Middle frontal gyrus (tissue), 1 donor: ENCODE results near the gene PHF21B.
"Not testable (repeated sequence)": the region's sequence is repeated elsewhere in the genome, so short reads cannot be mapped to it uniquely, and the experiment has no call there.

Source experiments
- DNase-seq: peaks from one replicate; pipeline ENCODE4 v3.0.0-alpha.2; 2015; ENCODE audit warnings: low spot score; ENCODE audit errors: extremely low spot score

The PHF21B gene

GRCh38 chr22:44935724-44936123 is 74.1 kb downstream of the PHF21B start:
- no peak for DNase-seq

GRCh38 chr22:44934454-44934735 is 75.4 kb downstream of the PHF21B start:
- DNase-seq = no peak

GRCh38 chr22:44933666-44934453 is 75.9 kb downstream of the PHF21B start:
- no peak for DNase-seq

DNA sequence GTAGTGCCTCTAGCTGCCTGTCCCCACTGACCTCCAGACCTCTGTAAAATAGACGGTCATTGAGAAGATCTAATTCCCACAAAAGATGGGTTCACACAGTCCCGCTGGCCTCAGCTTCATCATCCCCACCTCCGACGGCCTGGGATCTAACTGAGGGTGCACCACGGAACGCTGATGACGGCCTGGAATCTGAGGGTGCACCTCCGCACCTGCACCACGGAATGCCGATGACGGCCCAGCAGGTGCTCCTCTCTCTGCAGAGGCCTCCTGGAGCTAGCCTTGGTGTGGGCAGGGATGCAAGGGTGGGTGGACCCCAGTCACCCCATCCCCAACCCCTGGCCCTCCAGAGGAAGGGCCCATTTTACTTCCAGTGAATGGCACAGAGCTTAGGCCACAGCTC is 77.3 kb downstream of the PHF21B start:
- DNase-seq = no peak

GRCh38 chr22:44931766-44932165 is 78.0 kb downstream of the PHF21B start:
- no peak for DNase-seq

DNA sequence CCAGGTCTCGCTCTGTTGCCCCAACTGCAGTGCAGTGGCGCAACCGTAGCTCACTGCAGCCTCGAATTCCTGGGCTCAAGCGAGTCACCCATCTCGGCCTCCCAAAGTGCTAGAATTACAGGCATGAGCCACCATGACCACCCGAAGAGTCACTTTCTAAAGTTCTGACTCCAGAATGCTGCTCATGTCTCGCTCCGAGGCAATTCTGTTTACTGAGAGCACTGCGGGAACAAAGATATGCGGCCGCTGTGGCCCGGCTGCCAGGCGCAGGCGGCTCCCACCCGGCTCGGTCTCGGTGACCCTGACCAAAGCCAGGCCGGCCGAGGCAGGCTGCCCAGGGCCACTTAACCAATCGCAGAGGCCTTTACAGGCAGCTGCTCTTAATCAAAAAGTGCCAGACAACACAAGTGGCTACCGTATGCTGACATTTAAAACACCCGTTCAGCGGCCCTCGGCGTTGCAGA is 78.7 kb downstream of the PHF21B start:
- DNase-seq = no peak

DNA sequence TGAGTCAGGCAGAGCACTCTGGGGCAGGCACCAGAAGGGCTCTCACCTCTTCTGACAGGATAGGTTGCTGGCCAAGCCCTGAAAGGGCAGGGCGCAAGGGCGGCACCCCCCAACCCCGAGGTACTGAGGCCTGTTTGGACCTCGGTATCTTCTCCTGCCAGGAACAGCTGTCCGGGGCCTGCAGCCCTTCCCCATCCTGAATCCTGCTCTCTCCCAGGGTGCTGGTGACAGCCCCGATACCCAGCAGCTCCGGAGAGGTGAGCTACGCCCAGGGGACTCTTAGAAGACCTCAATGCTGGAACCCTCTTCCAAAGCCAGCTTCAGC is 79.1 kb downstream of the PHF21B start:
- DNase-seq = no peak

- DNase-seq = no peak
Measured at GRCh38 chr22:44930016-44930710, 79.6 kb downstream of the PHF21B start.

DNA sequence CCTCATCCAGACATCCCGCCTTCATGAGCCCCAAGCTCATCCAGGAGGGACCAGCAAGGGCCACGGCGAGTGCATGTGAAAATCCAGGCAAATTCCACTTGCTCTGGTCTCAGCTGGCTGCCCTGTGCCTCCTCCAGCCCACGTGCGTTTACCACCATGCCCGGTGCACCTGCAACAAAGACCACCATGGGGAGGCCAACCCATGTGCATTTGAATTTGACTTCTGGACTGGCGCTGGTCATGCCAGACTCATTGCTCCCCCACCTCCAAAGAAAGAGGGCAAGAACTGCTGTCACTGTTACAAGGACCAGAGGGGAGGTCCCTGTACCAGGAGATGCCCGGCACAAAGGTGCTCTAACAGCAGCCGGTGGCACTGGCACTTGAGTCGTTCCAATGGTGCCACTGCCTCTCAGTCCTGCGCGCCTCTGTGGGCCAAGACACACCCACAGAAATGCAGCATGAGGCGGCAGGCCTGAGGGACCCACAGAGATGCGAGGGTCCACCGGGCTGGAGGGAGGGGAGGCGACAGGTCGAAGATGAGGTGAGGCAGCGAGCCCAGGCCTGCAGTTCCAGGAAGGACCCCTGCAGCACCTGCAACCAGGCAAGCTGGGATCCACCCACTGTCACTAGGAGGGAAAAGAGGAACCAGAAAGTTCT is 80.3 kb downstream of the PHF21B start:
- DNase-seq = no peak

GRCh38 chr22:44928711-44929358 is 81.0 kb downstream of the PHF21B start:
- no peak for DNase-seq

DNA sequence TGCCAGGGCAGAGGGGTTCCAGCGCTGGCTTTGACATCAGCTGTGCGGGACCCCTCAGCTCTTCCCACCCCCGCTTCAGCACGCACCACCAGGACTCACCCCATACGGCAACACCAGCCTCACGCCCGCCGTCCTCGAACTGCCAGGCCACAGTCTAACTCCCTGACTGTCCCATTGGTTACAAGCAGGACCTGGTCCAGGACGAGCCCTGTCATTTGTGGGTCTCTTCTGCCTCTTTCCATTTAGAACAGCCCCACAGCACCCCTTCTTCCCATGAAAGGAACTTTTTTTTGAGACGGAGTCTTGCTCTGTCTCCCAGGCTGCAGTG is 81.7 kb downstream of the PHF21B start:
- no peak for DNase-seq

GRCh38 chr22:44927463-44928135 is 82.2 kb downstream of the PHF21B start:
- DNase-seq = no peak

GRCh38 chr22:44926491-44927415 is 83.1 kb downstream of the PHF21B start:
- no peak for DNase-seq

DNA sequence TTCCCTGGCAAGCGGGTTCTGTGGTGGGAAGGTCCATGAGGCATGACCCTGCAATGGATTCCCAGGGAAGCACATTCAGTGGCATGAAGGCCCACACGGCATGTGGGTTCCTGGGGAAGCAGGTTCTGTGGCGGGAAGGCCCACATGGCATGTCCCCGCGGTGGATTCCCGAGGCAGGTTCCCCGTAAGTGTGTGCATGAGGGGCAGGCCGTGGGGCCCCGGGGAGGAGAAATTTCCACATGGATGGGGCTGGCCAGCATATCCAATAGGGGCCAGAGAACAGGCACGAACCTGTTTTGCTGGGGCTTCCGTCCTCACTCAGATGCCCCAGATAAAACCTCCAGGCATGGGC is 83.7 kb downstream of the PHF21B start:
- no peak for DNase-seq

GRCh38 chr22:44925465-44926123 is 84.2 kb downstream of the PHF21B start:
- no peak for DNase-seq

DNA sequence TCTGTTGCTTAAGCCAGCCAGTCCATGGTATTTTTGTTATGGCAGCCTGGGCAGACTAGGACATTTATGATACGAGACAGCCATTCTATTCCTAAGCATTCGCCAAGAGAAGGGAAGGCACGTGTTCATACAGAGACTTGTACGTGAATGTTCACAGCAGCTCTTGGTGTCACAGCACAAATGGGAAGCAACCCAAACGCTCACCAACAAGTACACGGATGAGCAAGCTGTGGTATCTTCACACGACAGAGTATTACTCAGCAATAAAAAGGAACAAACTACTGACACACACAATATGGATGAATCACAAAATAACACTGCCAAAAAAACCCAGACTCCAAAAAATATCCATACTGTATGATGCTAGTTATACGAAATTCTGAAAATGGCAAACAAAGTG is 85.1 kb downstream of the PHF21B start:
- no peak for DNase-seq

DNA sequence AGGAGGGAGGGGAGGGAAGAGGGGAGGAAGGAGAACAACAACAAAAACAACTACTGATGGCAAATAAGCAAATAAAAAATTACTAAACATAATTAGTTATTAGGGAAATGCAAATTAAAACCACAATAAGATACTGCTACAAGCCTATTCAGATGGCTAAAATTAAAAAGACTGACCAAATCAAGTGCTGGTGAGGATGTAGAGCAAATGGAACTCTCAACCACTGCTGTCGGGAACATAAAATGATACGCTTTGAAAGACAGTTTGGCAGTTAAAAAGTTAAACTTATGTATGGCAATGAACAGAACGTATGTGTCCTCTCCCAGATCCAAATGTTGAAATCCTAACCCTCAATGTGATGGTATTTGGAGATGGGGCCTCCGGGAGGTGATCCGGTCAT is 85.7 kb downstream of the PHF21B start:
- no peak for DNase-seq

DNA sequence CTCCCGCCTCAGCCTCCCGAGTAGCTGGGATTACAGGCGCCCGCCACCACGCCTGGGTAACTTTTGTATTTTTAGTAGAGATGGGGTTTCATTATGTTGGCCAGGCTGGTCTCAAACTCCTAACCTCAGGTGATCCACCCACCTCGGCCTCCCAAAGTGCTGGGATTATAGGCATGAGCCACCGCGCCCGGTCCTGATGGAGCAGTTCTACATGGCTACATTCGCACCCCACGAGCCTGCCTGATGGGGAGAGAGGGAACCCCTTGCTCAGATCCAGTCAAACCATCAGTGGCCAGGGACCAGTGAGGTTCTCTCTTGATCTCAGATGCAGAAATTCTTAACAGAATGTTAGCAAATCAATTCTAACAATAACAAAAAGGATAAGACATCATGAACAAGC is 88.0 kb downstream of the PHF21B start:
- DNase-seq = not testable (repeated sequence)

DNA sequence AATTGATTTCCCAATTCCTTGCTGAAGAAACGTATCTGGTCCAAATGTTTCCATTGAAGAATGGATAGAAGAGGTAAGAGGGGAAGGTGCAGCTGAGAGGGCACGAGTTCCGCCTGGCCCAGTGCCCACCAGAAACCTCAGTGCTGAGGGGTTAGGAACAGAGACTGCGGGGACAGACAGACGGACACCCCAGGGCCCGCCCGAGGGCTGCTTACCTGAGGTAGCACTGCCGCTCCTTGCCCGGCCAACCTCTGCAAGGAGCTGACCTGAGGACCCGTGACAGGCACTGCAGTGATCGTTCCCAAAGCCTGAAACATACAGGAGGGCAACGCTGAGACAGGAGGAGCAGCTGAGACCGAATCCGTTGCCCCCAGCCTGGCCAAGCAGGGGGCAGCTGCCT is 89.6 kb downstream of the PHF21B start:
- DNase-seq = no peak

- no peak for DNase-seq
Measured at GRCh38 chr22:44919691-44920090, 90.1 kb downstream of the PHF21B start.
